PC-9 (cell line): ENCODE results near the gene INPP5A. TPM values are rescaled to one million over a fixed set of nuclear protein-coding genes. Genes with fewer than 3 reads are reported as not detected.

Source experiments
- BruUV-seq: library from RNA; stranded (reverse); fragments of 400-500 nt; replicated peaks from 2 replicates; lab custom pipeline; 2021; lab: Mats Ljungman, UMichigan
- CTCF ChIA-PET: fragments of 300-600 bp; sonication (Branson Sonifier 250); formaldehyde crosslinking; loops from one replicate; lab custom pipeline; 2022; ENCODE audit warnings: antibody characterized with exemption; lab: Charles Lee
- POLR2A ChIA-PET: fragments of 300-600 bp; sonication (Branson Sonifier 250); formaldehyde crosslinking; loops from one replicate; lab custom pipeline; 2022; ENCODE audit warnings: antibody characterized with exemption; ENCODE audit not compliant: unreplicated experiment; lab: Charles Lee
- DNase-seq, 2 experiments: peaks; one replicate each; pipeline versions ENCODE4 v3.0.0 to v3.0.0-alpha.2; 2015 to 2022; ENCODE audit warnings: mixed read lengths in 1 of 2
- H2AFZ ChIP-seq: fragments of 200-600 bp; sonication (generic); 2 replicates; pipeline ENCODE4 v1.8.1; 2017; ENCODE audit warnings: antibody characterized with exemption
- H3F3A ChIP-seq: fragments of 200-600 bp; sonication (generic); 2 replicates; pipeline ENCODE4 v1.8.1; 2017; ENCODE audit warnings: antibody characterized with exemption, mild to moderate bottlenecking, low read depth; ENCODE audit not compliant: insufficient read depth
- H3K27ac ChIP-seq: fragments of 200-600 bp; sonication (generic); 2 replicates; pipeline ENCODE4 v1.6.1; 2016; ENCODE audit warnings: mixed run types
- H3K27me3 ChIP-seq: fragments of 200-600 bp; sonication (generic); 2 replicates; pipeline ENCODE4 v1.6.1; 2016; ENCODE audit warnings: low read depth, mixed run types; ENCODE audit not compliant: insufficient read depth
- H3K36me3 ChIP-seq: fragments of 200-600 bp; sonication (generic); 2 replicates; pipeline ENCODE4 v1.6.1; 2016; ENCODE audit warnings: low read depth, mixed run types
- H3K4me1 ChIP-seq: fragments of 200-600 bp; sonication (generic); replicated peaks from 2 replicates; pipeline ENCODE4 v1.6.1; 2016; ENCODE audit warnings: mixed run types; ENCODE audit not compliant: insufficient read depth
- H3K4me2 ChIP-seq: fragments of 200-600 bp; sonication (generic); 2 replicates; pipeline ENCODE4 v1.6.1; 2017; ENCODE audit warnings: mixed run types
- H3K4me3 ChIP-seq: fragments of 200-600 bp; sonication (generic); 2 replicates; pipeline ENCODE4 v1.6.1; 2016; ENCODE audit warnings: mixed run types
- H3K79me2 ChIP-seq: fragments of 200-600 bp; sonication (generic); 2 replicates; pipeline ENCODE4 v1.6.1; 2017; ENCODE audit warnings: low read depth, mixed run types
- H3K9me2 ChIP-seq: fragments of 200-600 bp; sonication (generic); 2 replicates; pipeline ENCODE4 v1.8.1; 2017; ENCODE audit warnings: mild to moderate bottlenecking; ENCODE audit not compliant: insufficient read depth
- H3K9me3 ChIP-seq: fragments of 200-600 bp; sonication (generic); 2 replicates; pipeline ENCODE4 v1.8.1; 2016; ENCODE audit warnings: low read depth; ENCODE audit not compliant: insufficient read depth
- H4K20me1 ChIP-seq: fragments of 200-600 bp; sonication (generic); 2 replicates; pipeline ENCODE4 v1.8.1; 2017; ENCODE audit not compliant: insufficient read depth
- EZH2 ChIP-seq: fragments of 200-600 bp; sonication (generic); IDR thresholded peaks from 2 replicates; pipeline ENCODE4 v1.8.0; 2017; ENCODE audit warnings: antibody characterized with exemption, low read depth
- intact Hi-C: fragments of 100-400 bp; cut with micrococcal nuclease; formaldehyde crosslinking; loops from one replicate; pipeline ENCODE4 v1.10.0; 2022; ENCODE audit not compliant: unreplicated experiment
- total RNA-seq: library from RNA; stranded (reverse); gene quantifications from 2 replicates; pipeline ENCODE4 v1.2.3, GENCODE V29; 2021
- TF ChIP-seq, protein P1 (sequence below): fragments of 200-600 bp; sonication (generic); conservative IDR thresholded peaks from 2 replicates; pipeline ENCODE4 v1.6.1; 2017; ENCODE audit warnings: mixed run types, antibody characterized with exemption, mild to moderate bottlenecking, moderate library complexity

INPP5A gene
- total RNA-seq, 1 experiment from 2014 or later: 18.4 TPM

DNA sequence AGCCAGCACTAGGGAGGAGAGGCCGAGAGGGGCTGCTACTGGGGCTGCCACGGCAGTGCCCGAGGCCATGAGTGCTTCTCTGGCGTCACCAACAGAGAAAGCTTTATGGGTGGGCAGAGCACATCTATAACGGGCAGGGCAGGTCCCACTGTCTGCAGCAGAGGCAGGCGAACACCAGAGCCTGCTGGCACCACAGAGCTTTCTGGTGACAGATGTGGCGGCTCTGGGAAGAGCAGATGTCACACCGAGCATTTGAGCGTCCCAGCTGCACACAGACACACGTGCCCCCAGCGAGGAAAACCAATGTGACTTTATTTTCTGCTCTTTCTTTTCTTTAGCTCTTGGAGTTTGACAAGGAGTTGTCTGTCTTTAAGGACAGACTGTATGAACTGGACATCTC, 227.8 kb downstream of the INPP5A start:
- H2AFZ ChIP-seq: no peak overlapping the region
- H3K79me2 ChIP-seq: no peaks in the 10 kb centered on the region
- H3K27me3 ChIP-seq: no peaks in the 10 kb centered on the region
- no peaks in the 10 kb centered on the region for H3K4me1 ChIP-seq
- TF ChIP-seq EZH2: no peak
- TF ChIP-seq, protein P1, sequence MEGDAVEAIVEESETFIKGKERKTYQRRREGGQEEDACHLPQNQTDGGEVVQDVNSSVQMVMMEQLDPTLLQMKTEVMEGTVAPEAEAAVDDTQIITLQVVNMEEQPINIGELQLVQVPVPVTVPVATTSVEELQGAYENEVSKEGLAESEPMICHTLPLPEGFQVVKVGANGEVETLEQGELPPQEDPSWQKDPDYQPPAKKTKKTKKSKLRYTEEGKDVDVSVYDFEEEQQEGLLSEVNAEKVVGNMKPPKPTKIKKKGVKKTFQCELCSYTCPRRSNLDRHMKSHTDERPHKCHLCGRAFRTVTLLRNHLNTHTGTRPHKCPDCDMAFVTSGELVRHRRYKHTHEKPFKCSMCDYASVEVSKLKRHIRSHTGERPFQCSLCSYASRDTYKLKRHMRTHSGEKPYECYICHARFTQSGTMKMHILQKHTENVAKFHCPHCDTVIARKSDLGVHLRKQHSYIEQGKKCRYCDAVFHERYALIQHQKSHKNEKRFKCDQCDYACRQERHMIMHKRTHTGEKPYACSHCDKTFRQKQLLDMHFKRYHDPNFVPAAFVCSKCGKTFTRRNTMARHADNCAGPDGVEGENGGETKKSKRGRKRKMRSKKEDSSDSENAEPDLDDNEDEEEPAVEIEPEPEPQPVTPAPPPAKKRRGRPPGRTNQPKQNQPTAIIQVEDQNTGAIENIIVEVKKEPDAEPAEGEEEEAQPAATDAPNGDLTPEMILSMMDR: no peak
- intact Hi-C loops: no loop called here
- no peaks in the 10 kb centered on the region for H3K9me3 ChIP-seq
- BruUV-seq: no TSS peak
- ChIA-PET CTCF (no interaction called here), POLR2A (no interaction called here)
- no peak overlapping the region for H3K4me2 ChIP-seq
- DNase-seq: no peak
- H3K4me3 ChIP-seq: no peak overlapping the region
- no peaks in the 10 kb centered on the region for H3K36me3 ChIP-seq
- H3K27ac ChIP-seq: no peak overlapping the region
- H3F3A ChIP-seq: no peaks in the 10 kb centered on the region
- no peaks in the 10 kb centered on the region for H4K20me1 ChIP-seq
- H3K9me2 ChIP-seq: no peaks in the 10 kb centered on the region

DNA sequence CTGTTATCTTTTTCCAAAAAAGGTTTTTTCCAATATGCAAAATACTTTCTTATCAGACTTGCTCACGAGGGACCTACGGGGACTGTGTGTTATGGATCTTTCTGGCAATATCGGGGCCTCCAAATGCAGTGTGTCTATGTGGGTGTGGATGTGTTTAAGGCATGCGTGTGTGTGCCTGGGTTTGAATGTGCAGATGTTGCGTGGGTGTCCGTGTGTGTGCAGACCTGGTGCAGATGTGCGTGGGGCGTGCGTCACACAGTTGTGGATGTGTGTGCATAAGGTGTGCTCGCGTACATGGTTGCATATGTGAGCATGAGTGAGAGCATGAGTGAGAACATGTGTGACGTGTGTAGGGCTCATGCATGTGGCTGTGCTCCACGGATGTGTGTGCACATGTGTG, 228.7 kb downstream of the INPP5A start:
- no TSS peak for BruUV-seq

DNA sequence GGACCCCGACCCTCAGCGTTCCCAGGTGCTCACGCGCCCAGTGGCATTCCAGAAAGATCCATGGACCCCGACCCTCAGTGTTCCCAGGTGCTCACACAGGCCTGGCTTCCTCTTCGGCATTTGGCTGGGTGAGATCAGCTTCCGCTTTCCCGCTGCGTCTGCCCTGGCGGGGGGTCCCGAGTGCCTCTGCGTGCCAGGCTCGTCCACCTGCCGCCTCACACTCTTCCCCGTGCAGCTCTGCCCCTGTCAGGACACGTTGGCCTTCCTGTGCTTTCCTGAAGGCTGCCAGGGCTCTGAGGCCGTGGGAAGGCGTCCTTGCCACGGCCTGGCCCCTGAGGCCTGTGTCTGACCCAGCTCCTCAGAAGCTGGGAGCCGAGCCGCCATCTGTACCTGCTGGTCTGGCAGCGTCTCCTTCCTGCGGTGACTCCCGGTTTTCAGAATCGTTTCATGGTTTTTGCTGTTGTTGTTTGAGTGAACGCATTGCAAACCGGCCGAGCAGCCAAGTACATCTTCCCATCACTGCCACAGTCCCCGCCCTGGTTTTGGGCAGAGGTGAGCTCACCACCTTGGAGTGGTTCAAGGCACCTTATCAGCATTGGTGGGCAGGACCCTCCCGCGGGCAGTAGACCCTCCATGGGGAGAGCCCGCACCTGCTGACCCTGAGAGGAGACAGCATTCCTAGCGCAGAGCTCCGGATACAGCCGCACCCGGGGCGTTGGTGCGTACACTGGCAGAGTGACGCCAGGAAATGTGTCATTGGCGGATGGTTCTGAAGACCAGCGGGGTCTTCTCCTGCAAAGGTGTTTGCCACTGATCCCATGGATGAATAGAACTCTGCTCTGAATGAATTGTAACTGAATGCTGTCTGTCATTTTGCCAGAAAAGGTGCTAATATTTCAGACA, 231.0 kb downstream of the INPP5A start:
- DNase-seq: no peak
- Histone ChIP-seq H4K20me1 (no peaks in the 10 kb centered on the region), H3K4me2 (no peak overlapping the region), H3K27ac (no peak overlapping the region), H3K27me3 (no peaks in the 10 kb centered on the region), H3F3A (no peaks in the 10 kb centered on the region), H3K9me3 (no peaks in the 10 kb centered on the region), H3K36me3 (no peaks in the 10 kb centered on the region), H3K9me2 (no peaks in the 10 kb centered on the region), H3K79me2 (no peaks in the 10 kb centered on the region), H3K4me1 (no peaks in the 10 kb centered on the region), H2AFZ (no peak overlapping the region), H3K4me3 (no peak overlapping the region)
- no TSS peak for BruUV-seq
- intact Hi-C loops: no loop called here
- TF ChIP-seq, protein P1: no peak
- TF ChIP-seq EZH2: no peak
- CTCF ChIA-PET: no interaction called here
- POLR2A ChIA-PET: no interaction called here

More for the DNA sequence above, 228.7 kb downstream of the INPP5A start:
- Histone ChIP-seq H3K4me3 (no peak overlapping the region), H3K9me2 (no peaks in the 10 kb centered on the region), H3K4me1 (no peaks in the 10 kb centered on the region), H3K79me2 (no peaks in the 10 kb centered on the region), H3K36me3 (no peaks in the 10 kb centered on the region), H3F3A (no peaks in the 10 kb centered on the region), H3K4me2 (no peak overlapping the region), H3K27me3 (no peaks in the 10 kb centered on the region), H3K27ac (no peak overlapping the region), H3K9me3 (no peaks in the 10 kb centered on the region), H4K20me1 (no peaks in the 10 kb centered on the region), H2AFZ (no peak overlapping the region)
- CTCF ChIA-PET: no interaction called here
- no peak for TF ChIP-seq EZH2
- TF ChIP-seq, protein P1: no peak
- DNase-seq: no peak
- POLR2A ChIA-PET: no interaction called here
- intact Hi-C loops: no loop called here
